Mesenchymal stem cell (in vitro differentiated cells and primary cell): ENCODE measurements around the gene AADAT.

ENCODE experiments used
- DNase-seq: peaks from one replicate; pipeline ENCODE4 v3.0.0-alpha.2; 2013
- H2AFZ ChIP-seq: one replicate; pipeline ENCODE4 v1.6.1; 2013; ENCODE audit warnings: low read depth, mild to moderate bottlenecking, control low read depth, inconsistent platforms, low read length, moderate library complexity
- H2AK5ac ChIP-seq: 2 replicates; pipeline ENCODE4 v1.6.1; 2013; ENCODE audit warnings: low read length, moderate library complexity, mild to moderate bottlenecking, inconsistent platforms; ENCODE audit not compliant: severe bottlenecking
- H2BK120ac ChIP-seq: one replicate; pipeline ENCODE4 v1.6.1; 2013; ENCODE audit warnings: low read depth, mild to moderate bottlenecking, inconsistent platforms, low read length, moderate library complexity
- H2BK12ac ChIP-seq, 2 experiments: one replicate each; pipeline ENCODE4 v1.6.1; 2013; ENCODE audit warnings: inconsistent platforms in 2 of 2, low read length in 2 of 2, mild to moderate bottlenecking in 2 of 2, moderate library complexity in 2 of 2, control low read depth in 1 of 2
- H2BK15ac ChIP-seq: one replicate; pipeline ENCODE4 v1.6.1; 2013; ENCODE audit warnings: mild to moderate bottlenecking, low read depth, inconsistent platforms; ENCODE audit not compliant: poor library complexity, severe bottlenecking
- H2BK5ac ChIP-seq: 2 replicates; pipeline ENCODE4 v1.6.1; 2013; ENCODE audit warnings: low read depth, mild to moderate bottlenecking, low read length, control low read depth, inconsistent platforms; ENCODE audit not compliant: poor library complexity, severe bottlenecking
- H3K14ac ChIP-seq, 2 experiments: one replicate each; pipeline ENCODE4 v1.6.1; 2013; ENCODE audit warnings: inconsistent platforms in 2 of 2, low read length in 2 of 2, control low read depth in 1 of 2, mild to moderate bottlenecking in 1 of 2, moderate library complexity in 1 of 2
- H3K18ac ChIP-seq, 2 experiments: one replicate each; pipeline ENCODE4 v1.6.1; 2013; ENCODE audit warnings: inconsistent platforms in 2 of 2, low read length in 2 of 2, control low read depth in 1 of 2, low read depth in 1 of 2, mild to moderate bottlenecking in 1 of 2
- H3K23ac ChIP-seq, 2 experiments: one replicate each; pipeline ENCODE4 v1.6.1; 2013; ENCODE audit warnings: inconsistent platforms in 2 of 2, low read length in 2 of 2, mild to moderate bottlenecking in 2 of 2, moderate library complexity in 2 of 2, control low read depth in 1 of 2
- H3K27ac ChIP-seq: 2 replicates; pipeline ENCODE4 v1.5.1; 2013; ENCODE audit warnings: mild to moderate bottlenecking, moderate library complexity, low read length, control low read depth, inconsistent platforms; ENCODE audit not compliant: poor library complexity, severe bottlenecking
- H3K27me3 ChIP-seq, 2 experiments: 2 replicates each; pipeline versions ENCODE4 v1.6.1 to v1.7.0; 2013; ENCODE audit warnings: low read length in 2 of 2, mild to moderate bottlenecking in 2 of 2, moderate library complexity in 2 of 2, control low read depth in 1 of 2, inconsistent platforms in 1 of 2; ENCODE audit not compliant: control insufficient read depth in 1 of 2, insufficient read depth in 1 of 2
- H3K36me3 ChIP-seq, 2 experiments: 2 replicates each; pipeline versions ENCODE4 v1.6.1 to v1.7.0; 2013; ENCODE audit warnings: low read length in 2 of 2, control low read depth in 1 of 2, inconsistent platforms in 1 of 2, low read depth in 1 of 2, mild to moderate bottlenecking in 1 of 2; ENCODE audit not compliant: insufficient read depth in 2 of 2, control insufficient read depth in 1 of 2
- H3K4ac ChIP-seq, 2 experiments: one replicate each; pipeline ENCODE4 v1.6.1; 2013; ENCODE audit warnings: inconsistent platforms in 2 of 2, low read length in 2 of 2, mild to moderate bottlenecking in 2 of 2, moderate library complexity in 2 of 2, control low read depth in 1 of 2, low read depth in 1 of 2
- H3K4me1 ChIP-seq: 2 replicates; pipeline ENCODE4 v1.6.1; 2013; ENCODE audit warnings: low read depth, low read length, control low read depth; ENCODE audit not compliant: control insufficient read depth, insufficient read depth
- H3K4me2 ChIP-seq: 2 replicates; pipeline ENCODE4 v1.6.1; 2013; ENCODE audit warnings: low read length, mild to moderate bottlenecking, inconsistent platforms; ENCODE audit not compliant: poor library complexity, severe bottlenecking
- H3K4me3 ChIP-seq, 2 experiments: 2 replicates each; pipeline versions ENCODE4 v1.5.1 to v1.7.0; 2013; ENCODE audit warnings: low read length in 2 of 2, mild to moderate bottlenecking in 2 of 2, control low read depth in 1 of 2, low read depth in 1 of 2; ENCODE audit not compliant: insufficient read depth in 1 of 2
- H3K79me1 ChIP-seq: replicated peaks from 2 replicates; pipeline ENCODE4 v1.6.1; 2013; ENCODE audit warnings: mild to moderate bottlenecking, control low read depth, low read length, inconsistent platforms; ENCODE audit not compliant: poor library complexity, severe bottlenecking
- H3K9ac ChIP-seq: 2 replicates; pipeline ENCODE4 v1.7.0; 2013; ENCODE audit warnings: mild to moderate bottlenecking, low read length, moderate library complexity
- H3K9me3 ChIP-seq: 2 replicates; pipeline ENCODE4 v1.7.0; 2013; ENCODE audit warnings: mild to moderate bottlenecking, low read length; ENCODE audit not compliant: control insufficient read depth
- H4K8ac ChIP-seq: one replicate; pipeline ENCODE4 v1.6.1; 2013; ENCODE audit warnings: inconsistent platforms, mild to moderate bottlenecking, low read length, moderate library complexity
- H4K91ac ChIP-seq: one replicate; pipeline ENCODE4 v1.6.1; 2013; ENCODE audit warnings: mild to moderate bottlenecking, low read length, inconsistent platforms
- WGBS: methylation state at CpG from one replicate; pipeline ENCODE4 v1.1.7; 2013; ENCODE audit warnings: mixed read lengths; 5-methylcytosine and 5-hydroxymethylcytosine counted together

AADAT gene

DNA sequence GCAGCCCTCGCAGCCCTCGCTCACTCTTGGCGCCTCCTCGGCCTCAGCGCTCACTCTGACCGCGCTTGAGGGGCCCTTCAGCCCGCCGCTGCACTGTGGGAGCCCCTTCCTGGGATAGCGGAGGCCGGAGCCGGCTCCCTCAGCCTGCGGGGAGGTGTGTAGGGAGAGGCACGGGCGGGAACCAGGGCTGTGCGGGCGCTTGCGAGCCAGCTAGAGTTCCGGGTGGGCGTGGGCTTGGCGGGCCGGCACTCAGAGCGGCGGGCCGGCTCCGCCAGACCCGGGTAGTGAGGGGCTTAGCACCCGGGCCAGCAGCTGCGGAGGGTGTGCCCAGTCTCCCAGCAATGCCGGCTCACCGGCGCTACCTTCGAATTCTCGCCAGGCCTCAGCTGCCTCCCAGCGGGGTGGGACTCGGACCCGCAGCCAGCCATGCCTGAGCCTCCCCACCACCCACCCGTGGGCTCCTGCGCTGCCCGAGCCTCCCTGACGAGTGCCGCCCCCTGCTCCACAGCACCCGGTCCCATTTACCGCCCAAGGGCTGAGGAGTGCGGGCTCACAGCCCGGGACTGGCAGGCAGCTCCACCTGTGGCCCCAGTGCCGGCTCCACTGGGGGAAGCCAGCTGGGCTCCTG is 1.4 kb upstream of the AADAT start:
- no peak overlapping the region for H2AK5ac ChIP-seq
- no peaks in the 10 kb centered on the region for H3K79me1 ChIP-seq
- no peak overlapping the region for H3K27ac ChIP-seq
- H3K36me3 ChIP-seq: peaks cover 0 to 19% of the 10 kb centered on the region in 2 experiments
- H2BK15ac ChIP-seq: no peak overlapping the region
- no peaks in the 10 kb centered on the region for H3K27me3 ChIP-seq
- no peaks in the 10 kb centered on the region for H3K9me3 ChIP-seq
- 38% methylated on average over 41 of the region's 47 CpGs for WGBS
- H4K8ac ChIP-seq: peak overlapping the region; percentile 45
- peaks cover 6% of the 10 kb centered on the region for H3K4me1 ChIP-seq
- H2BK12ac ChIP-seq: peak overlapping the region in 1 of 2 experiments; percentile 26
- no peak overlapping the region for H3K9ac ChIP-seq
- DNase-seq: no peak
- H3K18ac ChIP-seq: peak overlapping the region in 1 of 2 experiments; percentile 35
- H3K4me2 ChIP-seq: no peak overlapping the region
- H2BK120ac ChIP-seq: no peak overlapping the region
- peak overlapping the region in 1 of 2 experiments; percentile 83 for H3K23ac ChIP-seq
- no peak overlapping the region for H3K4ac ChIP-seq
- no peak overlapping the region for H2BK5ac ChIP-seq
- no peak overlapping the region for H3K4me3 ChIP-seq
- H2AFZ ChIP-seq: peak overlapping the region; percentile 29
- peak overlapping the region; percentile 74 for H4K91ac ChIP-seq
- no peak overlapping the region for H3K14ac ChIP-seq

GRCh38 chr4:170090352-170091052 is 746 bp upstream of the AADAT start:
- Histone ChIP-seq H2BK15ac (peak overlapping the region; percentile 90), H3K36me3 (peaks cover 3 to 24% of the 10 kb centered on the region in 2 experiments), H3K79me1 (no peaks in the 10 kb centered on the region), H2BK12ac (no peak overlapping the region), H3K9me3 (no peaks in the 10 kb centered on the region), H4K91ac (no peak overlapping the region), H3K23ac (peak overlapping the region in 1 of 2 experiments; percentile 83), H2AFZ (no peak overlapping the region), H3K9ac (peak overlapping the region; percentile 91), H3K27ac (peak overlapping the region; percentile 54), H3K4me3 (peak overlapping the region; percentile 83 to 95), H3K18ac (peak overlapping the region in 1 of 2 experiments; percentile 22), H2BK120ac (no peak overlapping the region), H2AK5ac (no peak overlapping the region), H3K27me3 (no peaks in the 10 kb centered on the region), H2BK5ac (no peak overlapping the region), H4K8ac (peak overlapping the region; percentile 19), H3K14ac (no peak overlapping the region), H3K4ac (no peak overlapping the region), H3K4me1 (peaks cover 6% of the 10 kb centered on the region), H3K4me2 (peak overlapping the region; percentile 89)
- peak; percentile 26 for DNase-seq
- WGBS: 13% methylated on average over 6 of the region's 9 CpGs

GRCh38 chr4:170089274-170089667 is 485 bp downstream of the AADAT start:
- Histone ChIP-seq H2BK12ac (no peak overlapping the region), H4K8ac (peak overlapping the region; percentile 96), H3K18ac (peak overlapping the region; percentile 75 to 98), H3K27ac (peak overlapping the region; percentile 37), H2BK5ac (peak overlapping the region; percentile 45), H3K14ac (peak overlapping the region; percentile 36 to 95), H3K4ac (no peak overlapping the region), H3K4me3 (peak overlapping the region; percentile 83 to 95), H3K4me2 (peak overlapping the region; percentile 89), H3K27me3 (no peaks in the 10 kb centered on the region), H2AK5ac (no peak overlapping the region), H3K9ac (peak overlapping the region; percentile 91), H2BK15ac (peak overlapping the region; percentile 30), H3K9me3 (no peaks in the 10 kb centered on the region), H3K4me1 (peaks cover 6% of the 10 kb centered on the region), H3K36me3 (peaks cover 5 to 36% of the 10 kb centered on the region in 2 experiments), H2BK120ac (peak overlapping the region; percentile 97), H3K23ac (peak overlapping the region in 1 of 2 experiments; percentile 3), H4K91ac (peak overlapping the region; percentile 48), H3K79me1 (peaks cover 3% of the 10 kb centered on the region), H2AFZ (peak overlapping the region; percentile 83)
- peak; percentile 60 for DNase-seq
- under 1% methylated on average over 18 of the region's 18 CpGs for WGBS

DNA sequence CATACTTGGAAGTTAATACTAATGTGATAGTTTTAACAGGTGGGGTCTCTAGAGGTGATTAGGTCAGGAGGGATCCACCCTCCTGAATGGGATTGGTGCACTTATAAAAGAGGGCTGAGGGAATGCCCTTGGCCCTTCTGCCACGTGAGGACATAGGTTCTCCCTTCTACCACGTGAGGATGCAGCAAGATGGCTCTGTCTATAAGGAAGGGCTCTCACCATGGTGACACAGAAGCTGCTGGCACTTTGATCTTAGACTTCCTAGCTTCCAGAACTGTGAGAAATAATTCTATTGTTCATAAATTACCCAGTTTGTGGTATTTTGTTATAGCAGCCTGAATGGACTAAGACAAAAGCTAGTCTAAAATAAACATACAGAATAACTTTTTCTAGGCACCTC is 1.0 kb downstream of the AADAT start:
- Histone ChIP-seq H3K4me2 (peak overlapping the region; percentile 89), H2AFZ (no peak overlapping the region), H3K27ac (no peak overlapping the region), H2BK12ac (no peak overlapping the region), H2BK15ac (no peak overlapping the region), H4K91ac (no peak overlapping the region), H3K4me3 (peak overlapping the region in 1 of 2 experiments; percentile 95), H3K18ac (no peak overlapping the region), H3K4me1 (peaks cover 6% of the 10 kb centered on the region), H4K8ac (no peak overlapping the region), H3K9me3 (no peaks in the 10 kb centered on the region), H2AK5ac (no peak overlapping the region), H3K4ac (no peak overlapping the region), H3K9ac (peak overlapping the region; percentile 91), H3K79me1 (peaks cover 3% of the 10 kb centered on the region), H2BK120ac (no peak overlapping the region), H3K27me3 (no peaks in the 10 kb centered on the region), H2BK5ac (no peak overlapping the region), H3K23ac (no peak overlapping the region), H3K14ac (no peak overlapping the region), H3K36me3 (peaks cover 5 to 42% of the 10 kb centered on the region in 2 experiments)
- 26% methylated on average over 2 of the region's 2 CpGs for WGBS
- DNase-seq: peak; percentile 14
